ENCODE data around the gene C3orf52.
A peak's percentile ranks its signal among the peaks of the same experiment; 100 is the strongest.
"Not testable (repeated sequence)": the region's sequence is repeated elsewhere in the genome, so short reads cannot be mapped to it uniquely, and the experiment has no call there.

Gene C3orf52, protein sequence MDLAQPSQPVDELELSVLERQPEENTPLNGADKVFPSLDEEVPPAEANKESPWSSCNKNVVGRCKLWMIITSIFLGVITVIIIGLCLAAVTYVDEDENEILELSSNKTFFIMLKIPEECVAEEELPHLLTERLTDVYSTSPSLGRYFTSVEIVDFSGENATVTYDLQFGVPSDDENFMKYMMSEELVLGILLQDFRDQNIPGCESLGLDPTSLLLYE

DNA sequence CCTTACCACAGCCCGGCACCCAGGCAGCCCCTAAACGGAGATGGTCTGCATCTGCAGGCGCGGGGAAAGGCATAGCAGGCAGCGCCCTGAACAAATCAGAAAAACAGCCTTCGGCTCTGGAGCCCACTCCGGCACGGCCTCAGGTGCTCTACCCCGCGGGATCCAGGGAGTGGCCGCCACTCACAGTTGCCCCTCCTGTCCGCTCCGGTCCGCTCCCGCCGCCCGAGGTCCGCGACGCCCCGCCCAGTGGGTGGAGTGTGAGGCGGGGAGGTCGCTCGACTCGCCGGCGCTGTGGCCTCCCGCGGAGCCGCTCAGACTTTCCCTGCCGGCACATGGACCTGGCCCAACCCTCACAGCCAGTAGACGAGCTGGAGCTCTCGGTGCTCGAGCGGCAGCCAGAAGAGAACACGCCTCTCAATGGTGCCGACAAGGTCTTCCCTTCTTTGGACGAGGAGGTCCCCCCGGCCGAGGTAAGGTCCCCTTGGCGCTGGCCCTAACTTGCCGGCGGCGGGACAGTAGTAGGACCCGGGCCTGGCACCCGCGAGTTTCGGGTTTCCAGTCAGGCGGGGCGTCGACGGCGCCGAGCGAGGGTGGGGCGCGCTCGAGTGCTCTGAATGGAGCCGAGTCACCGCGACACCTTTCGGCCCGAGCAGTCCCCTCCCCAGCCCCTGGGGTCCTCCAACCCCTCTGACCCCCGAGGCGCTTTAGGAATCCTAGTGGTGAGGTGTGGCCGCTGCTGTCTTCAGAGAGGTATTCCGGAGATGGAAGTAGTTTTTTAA is at the start of gene C3orf52:
Gene C3orf52 (plus strand): TSS at position 314 of the 779 bp plus-strand sequence. CDS start 19 bp downstream, at position 333.
- DNase-seq, result peak; percentile 58

DNA sequence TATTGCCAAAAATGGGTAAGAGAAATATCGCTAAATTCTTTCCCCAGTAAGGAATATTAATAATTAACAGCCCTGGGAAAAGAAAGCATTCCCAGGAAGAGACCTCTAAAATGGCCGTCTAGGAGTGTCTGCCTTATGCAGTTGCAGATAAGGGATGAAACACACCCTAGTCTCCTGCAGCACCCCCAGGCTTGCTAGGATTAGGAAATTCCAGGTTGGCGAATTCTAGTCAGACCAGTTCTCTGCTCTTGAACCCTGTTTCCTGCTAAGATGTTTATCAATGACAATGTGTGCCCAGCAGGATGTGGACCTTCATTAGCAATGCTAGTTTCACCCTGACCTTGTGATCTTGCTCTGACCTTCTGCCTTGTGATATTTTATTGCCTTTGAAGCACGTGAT is 49.0 kb upstream of the C3orf52 start:
- DNase-seq, result not testable (repeated sequence)

DNA sequence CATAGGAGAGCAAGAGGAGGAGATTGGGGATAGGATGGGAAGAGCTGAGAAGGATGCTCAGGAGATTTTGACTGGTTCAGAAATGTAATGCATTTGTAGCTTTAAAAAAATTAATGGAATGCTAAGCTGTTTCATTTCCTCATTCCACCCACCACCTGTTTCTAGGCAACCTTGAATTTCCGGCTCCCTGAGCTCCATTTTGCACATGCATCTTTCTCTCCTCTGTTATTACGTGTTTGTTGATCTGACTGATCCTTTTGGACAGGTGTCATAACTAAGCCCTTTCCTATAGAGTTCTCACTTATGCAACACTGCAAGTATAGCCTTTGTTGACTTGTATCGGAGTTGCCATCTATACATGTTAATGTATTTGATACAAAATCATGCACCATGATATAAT is 47.3 kb upstream of the C3orf52 start:
- DNase-seq, result no peak

DNA sequence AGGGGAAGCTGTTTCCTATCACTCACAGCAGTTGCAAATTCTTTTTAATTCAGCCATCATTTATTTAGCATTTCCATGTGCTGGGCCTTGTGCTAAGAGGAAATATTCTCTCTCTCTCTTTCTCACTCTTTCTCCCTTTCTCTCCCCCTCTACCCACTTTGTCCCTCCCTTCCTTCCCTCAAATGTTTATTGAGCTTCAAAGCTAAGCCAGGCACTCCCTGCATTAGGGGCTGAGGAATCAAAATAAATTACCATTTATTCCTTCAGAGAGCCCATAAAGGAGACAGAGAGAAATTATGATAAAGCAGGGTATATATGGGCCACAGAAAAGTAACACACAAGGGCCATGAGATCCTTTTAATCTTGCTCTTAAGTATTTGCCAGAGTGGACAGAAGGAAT is 44.9 kb upstream of the C3orf52 start:
- no peak for DNase-seq

DNA sequence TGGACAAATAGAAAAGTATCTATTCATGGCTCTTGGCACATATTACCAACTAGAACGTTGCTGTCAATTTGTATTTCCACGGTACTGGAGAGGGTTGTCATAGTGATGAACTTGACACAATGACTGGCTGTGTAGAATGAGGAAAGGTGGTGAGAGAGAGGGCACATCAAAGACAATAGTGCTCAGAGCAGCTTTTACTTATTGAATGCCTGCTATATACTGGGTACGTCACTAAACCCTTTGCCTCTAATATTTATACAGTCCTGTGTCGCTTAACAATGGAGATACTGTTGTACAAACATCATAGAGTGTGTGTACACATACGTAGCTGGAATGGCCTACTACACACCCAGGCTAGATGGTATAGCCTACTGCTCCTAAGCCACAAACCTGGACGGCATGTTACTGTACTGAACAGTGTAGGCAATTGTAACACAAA is 43.3 kb upstream of the C3orf52 start:
- DNase-seq, result no peak

DNA sequence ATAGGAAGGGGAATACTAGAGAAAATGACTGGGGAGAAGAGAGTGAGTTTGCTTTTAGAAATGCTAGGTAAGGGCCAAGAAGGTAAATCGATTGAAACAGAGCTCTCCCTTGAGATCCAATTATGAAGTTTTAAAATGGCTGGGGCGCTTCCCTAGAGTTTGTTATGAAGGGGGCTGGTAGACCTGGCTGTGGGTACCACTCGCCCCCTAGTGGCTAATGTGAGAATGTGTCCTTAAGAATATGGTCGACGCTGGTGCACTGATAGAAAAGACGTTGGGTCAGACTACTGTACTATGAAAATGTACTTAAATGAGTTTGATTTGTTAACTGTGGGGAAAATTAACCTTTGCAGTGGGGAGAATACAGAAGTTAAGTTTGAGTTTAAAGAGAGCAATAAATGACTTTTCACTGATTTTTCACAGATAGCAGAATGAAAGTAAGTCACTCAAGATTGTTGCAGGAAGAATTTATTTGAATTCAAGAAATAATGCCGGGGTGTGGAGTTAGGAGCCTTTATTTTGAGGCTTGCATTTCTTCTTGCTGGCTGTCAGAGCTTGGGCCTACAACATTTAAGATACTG is 42.5 kb upstream of the C3orf52 start:
- peak; percentile 61 for DNase-seq

DNA sequence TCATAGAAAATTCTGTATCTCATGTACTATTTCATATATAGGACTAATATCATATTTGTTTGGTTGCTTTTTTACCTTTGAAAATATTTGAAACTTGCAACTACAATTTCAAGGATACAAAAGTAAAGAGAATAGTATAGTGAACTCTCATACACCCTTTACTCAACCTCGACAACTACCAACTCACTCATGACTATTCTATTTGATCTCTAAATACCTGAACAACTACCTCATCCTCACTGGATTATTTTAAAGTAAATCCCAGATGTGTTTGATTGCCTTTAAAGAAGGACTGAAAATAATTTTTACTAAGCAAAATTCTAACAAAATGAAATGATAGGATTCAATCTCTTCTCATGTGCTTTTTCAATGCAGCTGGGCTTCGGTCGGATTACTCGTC is 39.6 kb upstream of the C3orf52 start:
- no peak for DNase-seq

DNA sequence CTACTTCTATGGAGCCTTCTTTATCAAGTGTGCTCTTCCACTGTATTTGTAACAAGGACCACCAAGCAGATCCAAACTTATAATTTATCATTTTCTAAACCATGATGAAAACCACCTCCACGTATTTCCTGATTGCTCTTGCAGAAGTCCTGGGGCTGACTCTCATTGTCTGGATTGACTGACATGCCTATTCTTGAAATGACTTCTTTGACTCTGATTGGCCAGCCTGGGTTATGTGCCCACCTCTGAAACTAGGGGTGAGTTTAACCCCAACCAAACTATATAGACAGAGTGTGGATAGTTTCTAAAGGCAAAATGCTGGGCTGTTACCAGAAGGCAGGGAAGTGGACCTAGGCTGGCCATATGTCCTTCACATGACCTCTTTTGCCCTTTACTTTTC is 38.9 kb upstream of the C3orf52 start:
- DNase-seq, result no peak

DNA sequence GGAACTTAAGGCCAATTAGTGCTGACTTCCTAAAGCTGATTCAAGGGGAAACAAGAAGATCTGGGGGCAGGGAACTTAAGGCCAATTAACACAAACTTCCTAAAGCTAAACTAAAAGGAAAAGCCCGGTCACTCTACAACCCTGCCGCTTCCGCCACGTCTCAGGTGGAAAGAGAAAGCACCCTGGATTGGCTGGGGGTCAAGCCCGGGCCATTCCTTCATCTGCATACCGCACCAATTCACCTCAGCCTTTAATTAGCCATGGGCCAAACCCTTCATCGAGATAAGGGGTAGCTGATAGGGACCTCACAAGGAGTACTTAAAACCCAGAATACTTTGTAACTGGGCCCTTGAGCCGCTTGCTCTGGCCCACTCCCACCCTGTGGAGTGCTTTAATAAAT is 37.3 kb upstream of the C3orf52 start:
- no peak for DNase-seq

DNA sequence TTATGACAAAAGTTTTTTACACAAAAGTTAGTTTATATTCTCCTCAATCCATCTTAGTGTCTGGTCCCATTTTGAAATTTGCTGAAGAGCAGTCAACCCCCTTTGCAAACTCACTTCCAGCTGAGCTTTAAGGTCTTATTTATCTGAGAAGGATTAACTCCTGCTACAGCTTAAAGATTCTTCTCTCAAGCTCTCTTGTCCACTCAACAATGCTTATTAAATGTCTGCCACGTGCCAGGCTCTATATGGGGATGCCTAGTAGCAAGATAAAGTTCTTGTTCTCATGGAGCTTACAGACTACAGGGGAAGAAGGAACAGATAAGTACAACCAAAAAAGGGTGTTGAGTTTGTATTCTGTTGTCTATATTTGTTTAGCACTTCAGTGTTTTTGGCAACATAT is 33.0 kb upstream of the C3orf52 start:
- no peak for DNase-seq

DNA sequence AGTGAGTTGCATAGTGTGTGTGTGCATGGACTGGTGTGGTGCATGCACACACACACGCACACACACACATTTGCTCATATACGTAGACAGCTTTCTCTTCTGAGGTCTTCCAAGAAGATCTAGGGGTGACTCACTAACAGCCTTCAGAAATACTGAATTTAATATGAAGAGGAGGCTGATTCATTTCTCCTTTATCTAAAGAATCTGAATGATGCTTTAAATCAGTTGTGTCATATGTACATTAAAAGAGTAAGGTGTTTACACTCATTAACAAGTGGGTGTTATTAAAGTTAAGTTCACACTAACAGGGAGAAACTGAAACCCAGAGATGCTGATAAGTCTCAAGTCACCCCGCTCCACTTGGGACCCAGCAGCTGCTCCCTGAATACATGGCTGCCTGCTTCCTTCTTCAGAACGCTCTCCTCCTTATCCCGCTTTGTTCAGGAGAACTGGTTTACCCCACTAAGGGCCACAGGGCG is 29.7 kb upstream of the C3orf52 start:
- no peak for DNase-seq

DNA sequence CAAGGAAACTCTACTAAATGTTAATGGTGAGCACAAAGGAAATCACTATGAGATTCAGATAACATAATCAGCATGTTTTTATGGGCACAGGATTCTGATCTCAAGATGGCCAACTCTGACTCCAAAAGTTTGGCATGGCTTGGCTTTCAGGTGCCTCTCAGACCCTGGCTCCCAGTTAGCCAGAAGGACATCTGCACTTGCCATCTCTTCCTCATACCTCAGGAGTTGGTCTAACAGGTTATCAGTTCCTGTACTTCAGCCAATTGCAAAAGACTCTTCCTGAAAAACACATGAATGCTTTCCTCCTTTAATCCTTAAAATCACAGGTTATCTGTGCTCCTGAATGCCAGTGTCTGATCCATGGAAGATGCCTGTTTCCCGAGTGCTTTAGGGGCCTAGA is 26.7 kb upstream of the C3orf52 start:
- no peak for DNase-seq

DNA sequence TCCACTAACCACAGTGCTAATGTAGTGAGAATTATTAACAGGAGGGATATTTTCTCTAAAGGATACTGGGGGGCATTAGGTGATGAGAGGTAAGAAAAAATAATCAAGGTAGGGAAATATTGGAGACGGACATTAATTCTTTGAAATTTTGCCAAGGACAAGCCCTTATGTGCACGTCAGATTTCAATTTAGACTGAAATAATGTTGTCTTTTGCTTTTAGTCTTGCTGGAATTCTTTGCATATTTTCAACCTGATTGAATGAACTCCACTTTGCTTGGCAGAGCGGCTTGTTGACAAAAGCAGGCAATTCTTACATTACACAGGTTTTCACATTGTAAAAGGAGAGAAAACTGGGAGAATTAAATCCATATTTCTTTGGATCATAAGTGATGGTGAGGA is 25.0 kb upstream of the C3orf52 start:
- DNase-seq, result no peak

DNA sequence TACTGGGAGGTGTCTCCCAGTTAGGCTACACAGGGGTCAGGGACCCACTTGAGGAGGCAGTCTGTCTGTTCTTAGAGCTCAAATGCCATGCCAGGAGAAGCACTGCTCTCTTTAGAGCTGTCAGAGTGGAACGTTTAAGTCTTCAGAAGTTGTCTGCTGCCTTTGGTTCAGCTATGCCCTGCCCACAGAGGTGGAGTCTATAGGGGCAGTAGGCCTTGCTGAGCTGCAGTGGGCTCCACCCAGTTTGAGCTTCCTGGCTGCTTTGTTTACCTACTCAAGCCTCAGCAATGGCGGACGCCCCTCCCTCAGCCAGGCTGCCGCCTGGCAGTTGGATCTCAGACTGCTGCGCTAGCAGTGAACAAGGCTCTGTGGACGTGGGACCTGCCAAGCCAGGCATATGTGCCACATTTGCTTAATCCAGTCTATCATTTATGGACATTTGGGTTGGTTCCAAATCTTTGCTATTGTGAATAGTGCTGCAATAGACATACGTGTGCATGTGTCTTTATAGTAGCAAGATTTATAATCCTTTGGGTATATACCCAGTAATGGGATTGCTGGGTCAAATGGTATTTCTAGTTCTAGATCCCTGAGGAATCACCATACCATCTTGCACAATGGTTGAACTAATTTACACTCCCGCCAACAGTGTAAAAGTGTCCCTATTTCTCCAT is 13.7 kb upstream of the C3orf52 start:
- DNase-seq, result not testable (repeated sequence)

DNA sequence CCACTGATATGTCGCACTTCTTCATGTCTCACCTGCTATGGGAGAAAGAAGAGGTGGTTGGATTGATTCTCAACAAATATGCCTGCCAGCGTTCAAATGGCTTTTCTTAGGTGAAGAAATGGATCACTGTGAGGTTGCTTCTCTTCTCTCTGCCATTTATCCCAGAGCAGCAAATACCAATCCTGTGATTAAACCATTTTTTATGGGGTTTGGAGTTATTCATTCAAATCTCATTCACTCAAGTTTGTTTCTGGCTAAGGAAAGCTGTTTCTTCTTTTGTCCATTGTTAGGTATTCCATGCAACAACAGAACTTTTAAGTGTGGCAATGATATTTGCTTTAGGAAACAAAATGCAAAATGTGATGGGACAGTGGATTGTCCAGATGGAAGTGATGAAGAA is 12.2 kb upstream of the C3orf52 start:
- no peak for DNase-seq

DNA sequence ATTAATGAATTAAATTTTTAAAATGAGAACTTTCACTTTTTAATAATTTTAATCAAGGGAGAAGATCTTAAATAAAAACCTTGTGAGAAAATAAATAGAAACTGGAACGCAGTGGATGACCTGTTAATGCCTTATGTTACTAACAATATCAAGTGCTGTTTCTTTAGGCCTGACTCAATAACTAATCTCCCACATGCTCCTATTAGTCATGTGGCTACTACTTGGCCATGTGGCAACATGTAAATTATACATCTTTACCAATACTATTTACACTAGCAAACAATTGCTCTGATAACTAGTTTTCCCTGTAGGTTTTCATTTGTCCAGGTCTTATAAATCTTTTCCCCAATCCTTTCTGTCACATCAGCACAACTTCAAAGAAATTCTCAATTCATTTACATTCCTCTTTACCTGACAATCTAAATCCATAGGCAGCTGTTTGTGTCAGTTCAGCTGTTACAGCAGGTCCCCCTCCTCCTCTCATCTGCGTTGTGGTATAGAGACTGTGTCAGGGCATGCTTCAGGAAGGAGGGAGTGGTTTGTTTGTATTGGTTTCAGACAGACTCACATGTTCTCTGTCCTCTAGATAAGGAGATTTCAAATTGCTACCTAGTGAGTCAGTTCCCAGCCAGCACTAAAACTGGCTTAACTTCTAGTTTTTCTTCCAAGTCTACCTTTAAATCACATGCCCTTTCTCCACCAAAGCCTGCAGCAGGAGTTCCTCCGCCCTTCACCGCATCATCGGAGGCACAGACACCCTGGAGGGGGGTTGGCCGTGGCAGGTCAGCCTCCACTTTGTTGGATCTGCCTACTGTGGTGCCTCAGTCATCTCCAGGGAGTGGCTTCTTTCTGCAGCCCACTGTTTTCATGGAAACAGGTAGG is 11.3 kb upstream of the C3orf52 start:
- peak; percentile 17 for DNase-seq

DNA sequence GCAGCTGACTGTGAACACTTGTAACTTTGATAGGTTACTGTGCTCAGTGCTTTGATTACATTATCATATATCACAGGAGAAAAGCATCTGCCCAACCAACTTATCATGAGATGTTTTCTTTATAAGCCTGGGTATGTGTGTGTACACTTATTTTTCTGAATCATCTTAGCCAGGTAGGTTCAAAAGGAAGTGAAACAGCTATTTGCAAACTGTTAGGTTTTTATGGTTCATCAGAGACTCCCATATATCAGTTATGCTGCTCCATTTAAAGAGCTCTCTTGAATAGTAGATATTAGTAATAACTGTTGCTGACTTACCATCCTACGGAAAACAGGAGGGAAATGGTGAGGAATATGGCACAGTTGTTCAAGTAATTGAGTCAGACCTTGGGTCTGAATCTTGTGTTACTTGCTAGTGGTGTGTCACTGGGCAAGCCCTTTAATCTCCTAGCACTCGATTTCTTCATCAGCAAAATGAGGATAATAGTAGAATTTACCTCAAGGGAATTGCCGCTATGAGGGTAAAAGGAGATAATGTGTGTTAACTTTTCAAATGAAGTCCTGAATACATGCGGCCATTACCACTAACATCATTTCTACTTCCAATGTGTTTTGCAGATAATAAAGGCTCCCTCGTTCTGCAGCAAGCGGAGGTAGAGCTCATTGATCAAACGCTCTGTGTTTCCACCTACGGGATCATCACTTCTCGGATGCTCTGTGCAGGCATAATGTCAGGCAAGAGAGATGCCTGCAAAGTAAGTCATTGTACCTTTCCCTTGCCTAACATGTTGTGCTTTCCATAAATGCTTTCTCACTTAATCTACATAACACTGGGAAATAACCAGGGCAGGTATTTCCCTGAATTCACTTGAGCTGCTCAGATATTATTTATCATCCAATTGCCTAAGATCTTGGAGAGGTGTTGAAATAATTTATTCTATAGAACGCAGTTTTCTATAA is 7.8 kb upstream of the C3orf52 start:
- no peak for DNase-seq

DNA sequence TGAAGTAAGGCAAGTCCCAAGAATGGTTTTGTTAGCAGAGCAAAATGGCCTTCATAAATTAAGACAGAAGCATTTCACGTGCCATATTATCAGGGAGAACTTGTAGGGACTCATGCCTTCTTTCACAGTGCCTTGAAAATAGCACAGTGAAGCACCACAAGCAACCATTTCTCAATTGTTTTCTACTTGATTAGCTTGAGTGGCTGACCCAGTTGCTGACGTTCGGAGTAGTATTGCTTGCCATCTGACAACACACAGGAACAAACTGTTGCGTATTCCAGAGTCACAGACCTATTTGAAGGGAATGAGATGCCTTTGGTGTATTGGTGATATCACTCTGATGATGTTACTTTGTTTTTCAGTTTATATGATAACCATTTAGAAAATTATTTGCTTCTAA is 3.0 kb upstream of the C3orf52 start:
- no peak for DNase-seq

DNA sequence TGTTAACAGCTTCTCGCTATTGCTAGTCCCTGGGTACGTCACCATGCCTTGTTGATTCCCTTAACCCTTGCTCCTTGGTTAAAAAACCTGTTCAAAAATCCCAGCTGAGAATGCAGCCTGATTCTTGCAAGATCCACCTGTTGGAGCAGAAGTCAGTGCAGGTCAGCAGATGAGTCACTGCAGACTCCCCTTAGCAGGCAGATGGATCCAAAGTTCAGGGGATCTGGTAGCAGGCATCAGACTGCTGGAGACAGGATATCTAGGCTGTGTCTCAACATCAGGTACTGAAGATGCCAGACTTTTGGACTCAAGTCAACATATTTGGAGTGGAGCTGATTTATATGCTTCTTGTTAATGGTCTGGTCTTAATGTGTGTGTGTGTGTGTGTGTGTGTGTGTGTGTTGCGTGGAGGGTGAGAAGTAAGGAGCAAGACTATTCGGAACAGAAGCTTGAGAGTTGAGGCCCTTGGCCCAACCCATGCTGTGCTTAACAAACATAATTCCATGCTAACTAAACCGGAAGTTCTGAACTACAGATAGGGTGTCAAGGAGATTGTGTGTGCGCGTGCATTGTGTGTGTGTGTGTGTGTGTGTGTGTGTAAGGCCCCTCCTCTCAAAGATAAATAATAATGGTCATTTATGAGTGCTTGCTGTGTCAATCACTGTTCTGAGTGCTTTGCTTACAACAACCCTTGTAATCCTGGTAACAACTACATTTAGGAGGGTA is 1.0 kb upstream of the C3orf52 start:
- no peak for DNase-seq

DNA sequence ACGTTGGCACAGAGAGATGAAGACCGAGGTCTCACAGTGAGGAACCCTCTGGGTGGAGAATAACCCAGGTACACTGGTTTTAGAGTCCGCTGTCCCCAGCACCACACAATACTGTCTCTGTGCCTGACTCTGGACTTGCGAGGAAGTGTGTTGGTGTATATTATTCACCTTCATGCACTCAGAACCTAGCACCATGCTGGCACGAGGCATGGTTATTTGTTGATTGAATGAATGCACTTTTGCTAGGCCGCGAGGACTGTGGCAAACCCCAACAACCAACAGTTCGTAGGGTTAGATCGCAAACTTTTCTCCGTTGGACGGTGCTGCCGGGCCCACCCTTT is 484 bp upstream of the C3orf52 start:
- no peak for DNase-seq

Data from inflammatory macrophage treated with lipopolysaccharide for 4 hours (primary cell).